Thoracic aorta (tissue), 2 donors: ENCODE measurements around the gene ARPC1B. TPM values are rescaled to one million over a fixed set of nuclear protein-coding genes. Genes with fewer than 3 reads are reported as not detected.

Experiments
- ATAC-seq: fragments of 150-250 bp; one replicate; pipeline ENCODE4 v1.8.0; 2017; ENCODE audit warnings: low read depth; ENCODE audit not compliant: insufficient number of reproducible peaks, low FRiP score
- DNase-seq: peaks from one replicate; pipeline ENCODE4 v3.0.0-alpha.2; 2020; ENCODE audit warnings: low spot score
- H3K27ac ChIP-seq, 2 donors: fragments of 200-600 bp; sonication (generic); 1 replicate in 1 of 2; 2 replicates in 1 of 2; pipeline ENCODE4 v1.5.1; 2016; ENCODE audit warnings: mild to moderate bottlenecking in 2 of 2, moderate library complexity in 2 of 2
- H3K27me3 ChIP-seq: fragments of 200-600 bp; sonication (generic); replicated peaks from 2 replicates; pipeline ENCODE4 v1.6.0; 2016; ENCODE audit warnings: mild to moderate bottlenecking; ENCODE audit not compliant: insufficient read depth
- H3K36me3 ChIP-seq: fragments of 200-600 bp; sonication (generic); one replicate; pipeline ENCODE4 v1.5.1; 2016
- H3K4me1 ChIP-seq, 2 donors: fragments of 200-600 bp; sonication (generic); 1 replicate in 1 of 2; 2 replicates in 1 of 2; pipeline versions ENCODE4 v1.5.1 to v1.6.0; 2016; ENCODE audit warnings: low read depth in 2 of 2, mild to moderate bottlenecking in 1 of 2; ENCODE audit not compliant: control insufficient read depth in 1 of 2
- H3K4me3 ChIP-seq: fragments of 200-600 bp; sonication (generic); 2 replicates; pipeline ENCODE4 v1.5.1; 2016; ENCODE audit warnings: mild to moderate bottlenecking
- H3K9me3 ChIP-seq: fragments of 200-600 bp; sonication (generic); 2 replicates; pipeline ENCODE4 v1.5.1; 2016
- CTCF ChIP-seq: fragments of 200-600 bp; sonication (generic); IDR thresholded peaks from one replicate; pipeline ENCODE4 v1.5.1; 2019; ENCODE audit warnings: antibody characterized with exemption
- total RNA-seq, 2 donors: library from RNA; depleted of rRNA; stranded (reverse); fragments of >200 nt; gene quantifications; one replicate each; pipeline versions ENCODE4 v1.1.0 to v1.2.3, GENCODE V29; 2016

The ARPC1B gene
- total RNA-seq, 2 donors from 2014 or later, result 266 to 350 TPM

- Histone ChIP-seq H3K27me3 (no peaks in the 10 kb centered on the region), H3K9me3 (no peaks in the 10 kb centered on the region), H3K4me3 (no peak overlapping the region), H3K36me3 (peaks cover 74% of the 10 kb centered on the region), H3K4me1 (no peaks in the 10 kb centered on the region), H3K27ac (no peak overlapping the region)
- ATAC-seq (no peak), DNase-seq (no peak)
- TF ChIP-seq CTCF, result no peak
Measured at GRCh38 chr7:99419323-99420021, 44.9 kb downstream of the ARPC1B start.

- no peak for TF ChIP-seq CTCF
- H3K9me3 ChIP-seq, result no peaks in the 10 kb centered on the region
- no peak overlapping the region for H3K4me3 ChIP-seq
- DNase-seq (no peak), ATAC-seq (no peak)
- no peaks in the 10 kb centered on the region for H3K27me3 ChIP-seq
- H3K4me1 ChIP-seq, result no peaks in the 10 kb centered on the region
- H3K36me3 ChIP-seq, result peaks cover 74% of the 10 kb centered on the region
- no peak overlapping the region for H3K27ac ChIP-seq
Measured at GRCh38 chr7:99420213-99420612, 45.7 kb downstream of the ARPC1B start.

- no peak for DNase-seq
- Histone ChIP-seq H3K4me3 (no peak overlapping the region), H3K9me3 (no peaks in the 10 kb centered on the region), H3K4me1 (no peaks in the 10 kb centered on the region), H3K36me3 (peaks cover 75% of the 10 kb centered on the region), H3K27ac (no peak overlapping the region), H3K27me3 (no peaks in the 10 kb centered on the region)
- TF ChIP-seq CTCF, result no peak
- ATAC-seq, result no peak
Measured at GRCh38 chr7:99420986-99421385, 46.5 kb downstream of the ARPC1B start.

- H3K9me3 ChIP-seq, result no peaks in the 10 kb centered on the region
- no peak for ATAC-seq
- no peaks in the 10 kb centered on the region for H3K4me1 ChIP-seq
- no peak overlapping the region for H3K4me3 ChIP-seq
- DNase-seq, result no peak
- H3K27ac ChIP-seq, result no peak overlapping the region
- H3K27me3 ChIP-seq, result no peaks in the 10 kb centered on the region
- TF ChIP-seq CTCF, result no peak
- H3K36me3 ChIP-seq, result peaks cover 63% of the 10 kb centered on the region
Measured at GRCh38 chr7:99422186-99422585, 47.7 kb downstream of the ARPC1B start.

GRCh38 chr7:99422625-99423024, 48.1 kb downstream of the ARPC1B start:
- Histone ChIP-seq H3K4me3 (no peak overlapping the region), H3K4me1 (no peaks in the 10 kb centered on the region), H3K27me3 (no peaks in the 10 kb centered on the region), H3K36me3 (peaks cover 58% of the 10 kb centered on the region), H3K9me3 (no peaks in the 10 kb centered on the region), H3K27ac (no peak overlapping the region)
- no peak for TF ChIP-seq CTCF
- ATAC-seq, result no peak
- DNase-seq, result no peak
